NCI-H510A treated with DMSO at 0.1 percent for 48 hours (cell line): Measurements from ENCODE around the gene RAB12.
"Not testable (repeated sequence)": the region's sequence is repeated elsewhere in the genome, so short reads cannot be mapped to it uniquely, and the experiment has no call there.

Experiments used
- DNase-seq: peaks from one replicate; lab custom pipeline; 2025; lab: John Stamatoyannopoulos, UW

Gene RAB12

DNA sequence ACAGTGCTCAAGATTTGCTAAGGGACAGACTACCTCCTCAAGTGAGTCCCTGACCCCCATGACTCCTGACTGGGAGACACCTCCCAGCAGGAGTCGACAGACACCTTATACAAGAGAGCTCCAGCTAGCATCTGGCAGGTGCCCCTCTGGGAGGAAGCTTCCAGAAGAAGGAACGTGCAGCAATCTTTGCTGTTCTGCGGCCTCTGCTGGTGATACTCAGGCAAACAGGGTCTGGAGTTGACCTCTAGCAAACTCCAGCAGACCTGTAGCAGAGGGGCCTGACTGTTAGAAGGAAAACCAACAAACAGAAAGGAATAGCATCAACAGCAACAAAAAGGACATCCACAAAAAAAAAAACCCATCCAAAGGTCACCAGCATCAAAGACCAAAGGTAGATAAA lies 38.1 kb downstream of the RAB12 start:
- DNase-seq = not testable (repeated sequence)

- not testable (repeated sequence) for DNase-seq
Observed at GRCh38 chr18:8651478-8652261, 42.4 kb downstream of the RAB12 start.

DNA sequence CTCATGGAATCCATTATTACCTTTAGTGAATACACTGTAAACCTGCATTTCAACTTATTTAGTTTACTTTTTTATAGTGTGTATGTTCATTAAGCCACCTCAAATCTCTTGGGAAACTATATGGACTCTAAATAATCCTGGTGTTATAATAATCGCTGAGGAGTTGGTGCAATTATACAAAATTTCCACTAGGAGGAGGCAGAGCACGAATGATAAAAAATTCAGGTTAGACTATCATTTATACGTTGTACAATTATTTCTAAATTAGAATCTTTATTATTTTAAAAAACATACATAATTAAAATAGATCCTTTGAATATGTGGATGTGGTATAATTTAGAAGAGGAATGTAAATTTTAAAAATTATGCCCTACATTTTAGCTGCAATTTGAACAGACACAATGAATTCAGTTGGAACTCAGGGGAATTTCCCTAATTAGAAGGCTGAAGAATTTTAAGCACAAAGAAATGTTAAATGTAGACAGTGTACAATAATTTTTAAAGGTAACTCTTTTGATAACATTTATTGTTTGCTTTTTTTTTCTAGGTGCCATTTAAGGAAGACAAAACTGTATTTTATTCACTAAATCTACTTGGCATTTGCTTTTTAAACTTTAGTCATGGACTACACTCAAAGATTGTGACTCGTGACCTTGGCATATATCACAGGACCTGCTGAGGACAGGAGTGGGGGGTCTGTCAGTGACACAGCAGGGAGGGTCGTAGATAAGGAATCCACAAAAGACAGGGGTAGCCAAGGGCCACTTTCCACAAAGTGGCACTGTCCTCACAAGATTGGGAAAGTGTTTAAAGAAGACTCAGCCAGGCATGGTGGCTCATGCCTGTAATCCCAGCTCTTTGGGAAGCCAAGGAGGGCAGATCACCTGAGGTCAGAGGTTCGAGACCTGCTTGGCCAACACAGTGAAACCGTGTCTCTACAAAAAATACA lies 45.5 kb downstream of the RAB12 start:
- DNase-seq = peak; percentile 68

DNA sequence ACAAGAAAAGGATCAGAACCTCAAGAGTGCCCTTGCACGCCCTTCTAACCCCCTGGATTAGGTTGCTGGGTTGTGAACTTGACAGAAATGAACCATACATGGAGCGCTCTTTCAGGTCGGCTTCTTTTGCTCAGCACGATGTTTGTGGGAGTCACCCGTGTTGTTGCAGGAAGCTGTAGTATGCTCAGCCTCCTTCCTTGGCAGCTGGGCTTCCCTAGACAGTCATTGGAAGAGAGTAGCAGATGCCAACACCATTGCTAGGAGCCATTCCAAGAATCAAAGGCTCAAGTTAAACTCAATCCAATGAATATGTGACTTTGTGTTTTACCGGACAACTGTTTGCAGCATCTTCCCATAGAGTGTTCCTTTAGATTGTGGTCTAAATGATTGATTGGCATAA lies 47.0 kb downstream of the RAB12 start:
- no peak for DNase-seq

DNA sequence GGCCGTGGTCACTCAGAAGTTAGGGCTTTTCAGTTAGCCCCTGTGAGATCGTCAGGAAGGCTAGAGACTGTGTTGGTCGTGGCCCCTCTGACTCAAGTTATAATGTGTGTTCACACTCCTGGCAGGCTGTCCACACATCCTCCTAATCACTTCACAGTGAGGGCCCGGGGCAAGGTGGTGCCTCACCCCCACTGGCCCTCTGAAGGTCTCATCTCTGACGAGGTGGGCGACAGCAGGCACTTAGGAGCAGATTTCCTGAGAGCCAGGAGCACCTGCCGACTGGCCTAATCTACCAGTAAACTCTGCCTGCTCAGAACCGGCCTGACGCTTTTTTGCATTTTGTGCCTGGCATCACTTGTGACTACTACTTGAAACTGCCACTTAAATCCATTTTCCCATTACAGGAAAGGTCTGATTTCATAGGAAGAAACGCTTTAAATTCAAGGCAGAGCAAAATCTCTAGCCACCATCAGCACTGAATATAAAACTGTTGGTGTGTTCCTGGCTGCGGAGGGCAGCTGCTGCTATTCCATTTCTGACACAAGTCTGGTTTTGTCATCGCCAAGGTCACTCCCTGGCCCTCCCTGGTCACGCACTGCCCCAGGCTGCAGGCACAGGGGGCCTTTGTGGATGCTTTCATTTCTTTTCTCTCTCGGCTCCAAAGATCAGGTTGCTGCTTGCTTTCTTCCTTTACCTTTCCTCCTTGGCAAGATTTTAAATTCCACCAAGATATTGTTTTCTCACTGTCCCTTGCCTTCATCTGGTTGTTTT lies 48.0 kb downstream of the RAB12 start:
- peak; percentile 59 for DNase-seq

- DNase-seq = no peak
Observed at GRCh38 chr18:8657873-8658470, 48.7 kb downstream of the RAB12 start.

DNA sequence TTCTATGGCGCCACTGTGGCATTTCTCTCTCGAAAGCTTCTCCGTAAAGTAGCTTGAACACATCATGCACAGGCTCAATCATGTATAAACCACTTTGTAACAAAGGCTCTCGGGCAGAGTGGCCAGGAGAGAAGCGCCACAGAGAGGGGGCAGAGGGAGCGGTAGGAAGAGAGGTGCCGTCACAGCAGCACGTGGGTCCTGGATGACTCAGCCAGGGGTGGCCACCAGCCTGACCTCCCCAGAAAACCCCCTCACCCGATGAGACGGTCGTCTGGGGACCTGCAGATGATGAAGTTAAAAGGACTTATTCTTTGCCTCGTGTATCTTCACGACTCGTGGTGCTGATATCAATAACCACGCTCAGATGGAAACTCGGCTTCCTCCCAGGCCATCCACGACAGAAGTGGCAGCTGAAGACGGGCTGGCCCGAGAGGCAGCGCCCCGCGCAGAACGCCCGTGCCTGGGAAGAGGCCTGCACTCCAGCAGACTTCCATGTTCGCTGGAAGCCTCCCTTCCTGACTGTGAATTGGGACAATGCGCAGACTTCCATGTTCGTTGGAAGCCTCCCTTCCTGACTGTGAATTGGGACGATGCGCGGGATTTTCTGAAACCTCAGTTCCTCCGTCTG lies 49.7 kb downstream of the RAB12 start:
- DNase-seq = no peak

GRCh38 chr18:8659609-8660242 lies 50.5 kb downstream of the RAB12 start:
- DNase-seq = peak; percentile 82

GRCh38 chr18:8660316-8660715 lies 51.1 kb downstream of the RAB12 start:
- no peak for DNase-seq

GRCh38 chr18:8661754-8662559 lies 52.7 kb downstream of the RAB12 start:
- peak; percentile 97 for DNase-seq

DNA sequence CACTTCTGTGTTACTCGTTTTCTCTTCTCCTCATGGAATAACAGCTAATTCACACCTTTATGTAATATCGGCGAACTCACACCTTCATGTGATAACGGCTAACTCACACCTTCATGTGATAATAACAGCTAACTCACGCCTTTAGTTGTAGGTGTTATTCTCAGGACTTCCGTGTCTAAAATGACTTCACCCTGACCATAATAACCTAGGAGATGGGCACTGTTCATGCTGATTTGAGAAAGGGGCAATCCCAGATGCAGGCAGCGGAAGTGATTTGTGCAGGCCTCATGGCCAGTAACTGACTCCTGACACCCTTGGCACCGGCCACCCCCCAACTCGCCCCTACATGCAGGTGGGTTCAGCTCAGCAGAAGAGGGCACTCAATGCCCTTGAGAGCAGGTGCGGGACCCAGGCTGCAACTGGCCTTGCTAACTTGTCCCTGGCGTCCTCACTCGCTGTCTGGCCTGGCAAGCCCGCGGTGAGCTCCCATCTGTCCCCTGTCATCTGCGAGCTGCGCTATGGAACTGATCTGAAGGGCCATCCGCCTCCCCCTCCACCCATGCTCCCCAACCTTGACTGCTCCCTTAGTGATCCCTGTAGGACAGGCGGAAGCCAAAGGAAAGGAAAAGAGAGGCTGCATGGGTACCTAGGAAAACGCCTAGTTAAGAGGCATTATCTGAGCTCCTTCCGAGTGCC lies 53.5 kb downstream of the RAB12 start:
- DNase-seq = peak; percentile 94

DNA sequence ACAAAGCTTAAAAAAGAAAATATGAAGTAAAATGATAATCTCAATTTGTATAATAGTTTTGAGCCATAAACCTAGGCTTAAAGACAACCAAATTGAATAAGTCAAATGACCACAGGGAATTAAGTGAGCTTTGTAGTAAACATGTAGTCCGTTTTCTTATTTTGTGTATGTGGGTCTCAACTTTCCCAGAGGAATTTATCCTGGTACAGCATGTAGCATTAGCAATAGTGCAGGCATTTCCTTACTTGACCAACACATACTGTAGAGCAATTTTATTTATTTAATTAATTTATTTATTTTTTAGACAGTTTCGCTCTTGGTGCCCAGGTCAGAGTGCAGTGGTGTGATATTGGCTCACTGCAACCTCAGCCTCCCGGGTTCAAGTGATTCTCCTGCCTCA lies 58.6 kb downstream of the RAB12 start:
- no peak for DNase-seq

DNA sequence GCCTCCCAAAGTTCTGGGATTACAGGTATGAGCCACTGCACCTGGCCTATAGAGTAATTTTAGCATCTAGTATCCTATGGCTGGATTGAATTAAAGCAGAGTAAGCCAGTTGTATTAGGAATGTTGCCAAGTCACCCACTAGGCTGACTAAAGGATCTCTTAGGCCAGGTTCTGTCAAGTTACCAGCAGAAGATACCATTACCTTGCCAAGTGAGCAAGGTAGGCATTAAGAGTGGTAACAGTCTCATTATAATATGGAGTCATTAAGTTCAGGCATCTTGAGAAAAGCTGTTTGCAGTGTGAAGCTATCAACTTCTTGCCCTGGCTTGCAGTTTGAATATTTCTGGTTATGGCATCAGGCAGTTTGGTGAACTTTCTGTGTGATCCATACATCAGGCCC lies 59.1 kb downstream of the RAB12 start:
- DNase-seq = no peak

GRCh38 chr18:8669571-8669970 lies 60.3 kb downstream of the RAB12 start:
- no peak for DNase-seq

- DNase-seq = peak; percentile 65
Observed at GRCh38 chr18:8673256-8674209, 64.3 kb downstream of the RAB12 start.

DNA sequence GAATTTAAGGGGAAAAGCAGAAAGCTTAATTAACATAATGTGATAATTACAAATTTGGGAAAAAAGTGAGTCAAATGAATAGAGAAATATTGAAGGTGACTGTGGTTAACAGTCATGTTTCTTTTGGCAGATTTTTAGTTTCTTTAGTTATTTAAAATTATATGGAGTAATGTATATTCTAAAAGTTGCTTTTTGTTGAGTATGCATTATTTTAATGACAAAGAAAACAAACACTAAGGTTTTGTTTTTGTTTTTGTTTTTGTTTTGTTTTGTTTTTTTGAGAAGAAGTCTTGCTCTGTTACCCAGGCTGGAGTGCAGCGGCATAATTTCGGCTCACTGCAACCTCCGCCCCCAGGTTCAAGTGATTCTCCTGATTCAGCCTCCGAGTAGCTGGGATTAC lies 65.8 kb downstream of the RAB12 start:
- no peak for DNase-seq

GRCh38 chr18:8681196-8681595 lies 72.0 kb downstream of the RAB12 start:
- no peak for DNase-seq

- no peak for DNase-seq
Observed at GRCh38 chr18:8684577-8684976, 75.3 kb downstream of the RAB12 start.
